Ishikawa (cell line): ENCODE results near the gene CCDC68.

ENCODE experiments used
- CEBPB ChIP-seq: IDR thresholded peaks from 2 replicates; pipeline ENCODE4 v1.6.1; 2012
- EGR1 ChIP-seq: IDR thresholded peaks from 2 replicates; pipeline ENCODE4 v1.6.1; 2012
- EP300 ChIP-seq: IDR thresholded peaks from 2 replicates; pipeline ENCODE4 v1.6.1; 2012; ENCODE audit warnings: borderline replicate concordance
- MAX ChIP-seq: IDR thresholded peaks from 2 replicates; pipeline ENCODE4 v1.6.1; 2012
- REST ChIP-seq: IDR thresholded peaks from 2 replicates; pipeline ENCODE4 v1.6.1; 2012; ENCODE audit warnings: low read depth, mild to moderate bottlenecking
- TAF1 ChIP-seq: IDR thresholded peaks from 2 replicates; pipeline ENCODE4 v1.6.1; 2012; ENCODE audit warnings: low read depth, mild to moderate bottlenecking
- TCF12 ChIP-seq: IDR thresholded peaks from 2 replicates; pipeline ENCODE4 v1.6.1; 2012; ENCODE audit warnings: low read depth
- USF1 ChIP-seq: IDR thresholded peaks from 2 replicates; pipeline ENCODE4 v1.6.1; 2012
- YY1 ChIP-seq: IDR thresholded peaks from 2 replicates; pipeline ENCODE4 v1.6.1; 2012; ENCODE audit warnings: low read depth

- TF ChIP-seq YY1 (no peak), EGR1 (no peak), MAX (no peak), REST (no peak), EP300 (no peak), USF1 (no peak), TCF12 (no peak), CEBPB (no peak), TAF1 (no peak)
Measured at GRCh38 chr18:55002261-55002660, 43.0 kb upstream of the CCDC68 start.
